NCI-H128 (cell line): Measurements from ENCODE around the gene TRIM26.
"Not testable (repeated sequence)": the region's sequence is repeated elsewhere in the genome, so short reads cannot be mapped to it uniquely, and the experiment has no call there.

Experiments used
- DNase-seq: peaks from one replicate; lab custom pipeline; 2025; ENCODE audit not compliant: unreplicated experiment; lab: John Stamatoyannopoulos, UW

The TRIM26 gene

DNA sequence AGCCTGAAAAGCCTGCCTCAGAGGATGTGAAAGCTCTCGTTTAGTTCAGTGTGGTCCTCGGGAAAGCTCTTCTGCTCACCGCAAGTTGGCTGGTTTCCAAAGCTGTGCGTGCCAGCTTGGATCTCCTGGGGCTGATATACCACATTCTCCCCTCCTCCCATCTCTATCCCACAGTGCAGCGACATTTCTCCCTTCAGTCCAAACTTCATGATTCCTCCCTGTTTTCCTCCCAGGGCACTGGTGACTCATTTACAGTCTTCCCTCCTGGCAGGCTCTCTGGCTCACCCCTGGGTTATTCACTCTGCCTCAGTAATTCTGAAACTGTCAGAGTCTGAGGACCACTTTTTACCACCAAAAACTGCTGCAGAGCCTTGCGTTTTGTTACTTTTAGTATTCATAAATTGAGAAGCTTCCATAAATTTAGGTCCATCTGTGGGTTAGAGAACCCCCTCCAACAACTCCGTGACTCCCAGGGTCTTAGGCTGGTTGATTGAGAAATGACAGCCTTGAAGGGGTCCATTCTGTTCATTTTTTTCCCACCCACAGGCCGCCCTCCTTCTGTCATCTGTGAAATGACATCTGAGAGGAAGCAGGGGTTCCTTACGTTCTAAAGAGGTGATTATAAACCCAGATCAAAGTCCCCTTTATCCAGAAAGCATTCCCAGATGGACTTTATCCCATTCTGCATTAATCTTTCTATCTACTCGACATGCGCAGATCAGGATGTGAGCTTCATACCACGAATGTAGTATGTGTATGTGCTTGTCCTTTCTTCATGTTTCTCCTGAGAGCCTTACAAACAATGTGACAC is 58.3 kb downstream of the TRIM26 start:
- DNase-seq: no peak

DNA sequence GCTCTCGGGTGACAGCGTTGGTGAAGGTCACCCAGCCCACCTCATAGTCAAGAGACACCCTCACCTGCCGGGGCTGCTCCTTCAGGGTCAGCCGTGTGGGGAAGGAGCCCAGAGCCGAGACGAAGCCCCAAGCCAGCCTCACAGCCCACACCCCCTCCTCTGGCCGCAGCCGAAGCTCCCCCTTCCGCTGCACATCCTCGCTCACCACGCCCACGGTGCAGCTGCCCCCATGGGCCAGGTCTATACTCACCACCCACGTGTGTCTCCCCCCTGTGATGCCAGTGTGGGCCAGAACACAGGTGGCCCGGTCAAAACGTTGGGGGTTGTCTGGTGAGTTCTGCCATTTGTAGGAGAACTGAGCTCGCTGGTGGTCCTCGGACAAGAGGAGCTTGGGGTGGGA is 59.1 kb downstream of the TRIM26 start:
- DNase-seq: no peak

DNA sequence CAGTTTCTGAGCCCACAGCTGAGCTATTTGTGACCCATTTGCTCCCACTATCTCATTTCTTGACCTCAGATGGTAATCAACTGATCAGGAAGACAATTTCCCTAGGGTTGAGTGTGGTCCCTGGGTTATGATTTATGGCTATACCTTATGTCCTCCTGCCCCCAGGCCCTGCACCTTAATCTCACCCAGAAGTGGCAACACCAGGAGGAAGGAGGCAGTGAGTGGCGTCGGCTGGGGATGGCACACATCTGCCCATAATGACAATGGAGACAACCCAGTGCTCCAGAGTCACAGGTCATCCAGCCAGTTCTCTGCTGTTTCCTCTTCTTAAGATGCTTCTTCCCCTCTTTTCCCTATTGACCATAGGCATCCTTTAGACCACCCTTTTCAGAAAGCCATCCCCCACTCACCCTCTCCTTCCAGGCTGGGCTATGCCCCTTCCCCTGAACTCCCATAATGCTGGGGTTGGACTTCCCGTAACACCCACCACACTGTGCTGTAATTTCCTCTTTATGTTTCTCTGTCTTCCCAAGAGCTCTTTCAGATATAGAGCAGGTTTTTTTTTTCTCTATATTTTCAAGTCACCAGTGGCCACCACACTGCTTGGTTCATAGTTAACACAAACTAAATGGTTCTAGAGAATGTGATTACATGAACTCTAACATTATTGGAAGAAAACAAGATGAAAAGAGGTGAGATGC is 60.1 kb downstream of the TRIM26 start:
- DNase-seq: no peak

DNA sequence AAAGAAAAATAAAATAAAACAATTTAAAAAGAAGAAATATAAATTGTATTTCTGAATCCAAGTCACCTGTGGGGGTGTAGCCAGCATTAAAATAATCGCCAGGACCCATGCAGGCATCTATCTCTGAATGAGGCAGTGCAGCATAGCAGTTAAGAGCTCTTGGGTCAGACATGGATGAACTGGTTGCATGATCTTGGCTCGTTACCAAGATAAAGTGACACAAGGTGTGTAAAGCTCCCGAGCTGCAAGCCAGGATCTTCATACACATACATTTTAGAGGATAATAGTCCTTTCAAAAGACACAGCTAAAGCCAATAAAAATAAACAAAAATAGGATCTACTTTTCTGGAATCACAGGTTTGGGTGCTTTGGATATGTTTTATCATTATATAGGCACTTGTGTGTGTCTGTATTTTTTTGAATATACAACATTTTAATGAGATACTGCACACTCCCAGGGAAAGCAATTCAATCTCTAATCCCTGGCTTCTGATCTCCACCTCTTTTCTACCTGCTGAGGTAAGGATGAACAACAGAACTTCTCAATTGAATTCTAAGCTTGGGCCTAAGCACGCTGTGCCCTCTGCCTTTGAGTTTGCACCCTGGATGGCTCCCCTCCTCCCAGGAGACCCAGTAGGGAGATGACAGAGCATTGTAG is 61.1 kb downstream of the TRIM26 start:
- no peak for DNase-seq

DNA sequence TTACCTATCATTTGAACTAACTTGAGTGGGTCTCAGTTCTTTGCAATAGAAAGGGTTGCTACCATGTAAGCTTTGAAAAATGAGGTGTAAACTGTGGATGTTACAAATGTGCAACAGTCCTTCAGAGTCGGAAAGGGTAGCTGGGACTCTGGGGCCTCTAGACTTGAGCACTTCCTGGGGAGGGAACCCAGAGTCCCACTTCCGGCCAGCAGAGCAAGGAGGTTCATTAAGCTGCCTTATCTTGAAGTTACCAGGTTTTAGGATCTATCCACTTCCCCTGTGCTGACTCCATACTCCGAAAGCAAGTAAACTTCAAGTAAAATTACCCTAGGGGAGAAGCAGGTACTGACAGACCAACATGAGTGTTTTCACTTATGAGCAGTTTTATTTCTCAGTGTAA is 61.6 kb downstream of the TRIM26 start:
- no peak for DNase-seq

DNA sequence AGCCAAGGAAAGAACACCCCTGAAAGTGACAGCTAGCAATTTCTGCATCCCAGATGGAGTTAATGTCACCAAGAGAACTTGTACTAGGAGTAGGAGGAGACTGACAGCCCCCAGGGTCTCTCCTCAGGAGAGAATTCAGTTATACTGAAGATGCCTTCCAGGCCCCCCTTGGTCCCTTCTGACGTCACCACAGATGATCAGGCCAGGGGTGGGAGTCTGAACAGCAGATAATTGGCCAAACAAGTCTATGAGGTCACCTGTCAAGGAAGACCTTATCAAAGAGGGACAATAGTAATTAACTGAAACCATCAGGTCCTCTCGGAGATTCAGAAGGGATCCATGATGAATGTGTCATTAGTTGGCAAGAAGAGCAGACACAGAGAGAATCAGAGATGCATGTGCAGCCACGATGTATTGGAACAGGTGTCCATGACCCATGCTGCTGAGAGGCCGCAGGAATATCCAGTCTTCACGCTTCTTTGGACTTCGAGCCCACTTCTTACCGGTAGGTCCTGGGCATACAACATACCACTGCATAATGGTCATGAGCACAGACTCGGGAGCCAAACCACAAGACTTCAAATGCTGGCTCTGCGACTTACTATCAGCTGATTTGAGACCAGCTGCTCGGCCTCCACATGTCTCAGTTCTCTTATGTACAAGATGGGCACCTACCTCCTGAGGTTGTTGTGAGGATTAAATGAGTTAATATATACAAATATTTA is 62.4 kb downstream of the TRIM26 start:
- no peak for DNase-seq

DNA sequence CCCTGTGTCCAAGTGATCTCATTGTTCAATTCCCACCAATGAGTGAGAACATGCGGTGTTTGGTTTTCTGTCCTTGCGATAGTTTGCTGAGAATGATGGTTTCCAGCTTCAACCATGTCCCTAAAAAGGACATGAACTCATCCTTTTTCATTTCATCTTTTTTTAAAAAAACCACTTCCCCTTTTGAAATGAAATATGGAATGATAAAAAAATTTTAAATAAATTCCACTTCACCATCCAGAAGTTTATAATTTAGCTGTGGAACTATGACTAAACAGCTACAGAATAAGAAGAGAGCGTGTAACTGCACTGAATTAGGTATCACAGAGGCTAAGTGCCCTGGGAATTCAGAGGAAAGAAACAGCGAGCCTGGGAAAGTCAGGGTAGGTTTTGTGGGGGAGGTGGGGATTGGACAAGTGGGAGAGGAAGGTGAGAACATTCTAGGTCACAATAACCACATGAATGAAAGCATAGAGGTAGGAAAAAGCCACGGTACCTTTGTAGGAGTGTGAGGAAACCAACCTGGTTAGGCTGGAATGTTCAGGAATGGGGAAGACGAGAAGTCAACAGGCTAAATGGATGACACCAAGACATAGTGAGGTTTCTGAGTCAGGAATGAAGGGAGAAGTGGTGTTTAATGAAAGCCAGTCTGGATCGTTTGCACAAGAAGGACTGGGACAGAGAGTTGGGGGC is 63.2 kb downstream of the TRIM26 start:
- no peak for DNase-seq

DNA sequence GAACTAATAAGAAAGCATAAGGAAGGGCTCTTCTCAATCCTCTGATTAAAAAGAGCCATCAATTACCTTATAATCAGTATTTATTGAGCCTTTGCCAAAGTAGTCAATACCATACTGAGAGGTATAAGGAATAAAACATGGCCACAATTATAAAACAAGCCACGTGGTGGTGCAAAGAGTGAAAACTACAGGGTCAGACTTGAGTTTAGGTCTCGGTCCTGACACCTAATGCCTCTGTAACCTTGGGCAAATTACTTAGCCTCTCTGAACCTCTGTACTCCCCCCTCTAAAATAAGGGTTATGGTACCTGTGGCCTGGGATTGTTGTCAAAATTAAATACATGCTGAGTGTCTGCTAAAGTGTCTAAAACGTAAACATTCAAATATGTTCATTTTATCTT is 64.0 kb downstream of the TRIM26 start:
- no peak for DNase-seq

DNA sequence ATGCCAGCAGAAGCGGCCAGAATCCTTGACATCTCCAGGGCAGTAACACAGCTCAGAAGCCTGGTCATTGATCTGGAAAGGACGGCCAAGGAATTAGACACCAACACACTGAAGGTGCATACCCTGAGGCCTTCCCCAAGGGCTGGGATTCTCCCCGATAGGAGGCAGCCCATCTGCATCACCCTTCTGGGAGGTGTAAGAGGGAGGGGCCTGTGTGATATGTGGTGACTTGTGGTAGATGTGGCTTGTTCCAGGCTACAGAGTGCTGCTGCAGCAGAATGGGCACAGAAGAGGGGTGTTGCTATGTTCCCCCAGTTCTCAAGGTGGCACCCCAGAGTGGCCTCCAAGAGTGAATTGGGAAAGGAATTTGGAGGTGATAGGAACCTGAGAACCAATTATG is 66.1 kb downstream of the TRIM26 start:
- no peak for DNase-seq

DNA sequence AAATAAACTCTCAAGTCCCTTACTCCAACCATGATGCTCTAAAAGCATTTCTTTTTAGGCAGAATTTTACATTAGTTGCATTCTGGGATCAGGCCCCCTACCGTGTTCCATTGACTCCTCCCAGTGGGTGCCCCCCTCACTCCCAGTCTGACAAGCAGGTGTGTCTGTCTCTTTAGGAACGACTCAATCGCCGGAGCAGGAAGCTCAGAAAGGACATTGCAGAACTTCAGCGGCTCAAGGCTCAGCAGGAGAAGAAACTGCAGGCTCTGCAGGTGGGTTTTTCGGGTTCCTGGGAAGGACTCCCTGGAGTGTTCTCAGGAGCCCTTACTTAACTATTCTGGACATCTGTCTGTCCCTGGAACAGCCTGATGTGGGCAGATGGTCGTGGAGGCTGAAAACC is 67.4 kb downstream of the TRIM26 start:
- DNase-seq: no peak

DNA sequence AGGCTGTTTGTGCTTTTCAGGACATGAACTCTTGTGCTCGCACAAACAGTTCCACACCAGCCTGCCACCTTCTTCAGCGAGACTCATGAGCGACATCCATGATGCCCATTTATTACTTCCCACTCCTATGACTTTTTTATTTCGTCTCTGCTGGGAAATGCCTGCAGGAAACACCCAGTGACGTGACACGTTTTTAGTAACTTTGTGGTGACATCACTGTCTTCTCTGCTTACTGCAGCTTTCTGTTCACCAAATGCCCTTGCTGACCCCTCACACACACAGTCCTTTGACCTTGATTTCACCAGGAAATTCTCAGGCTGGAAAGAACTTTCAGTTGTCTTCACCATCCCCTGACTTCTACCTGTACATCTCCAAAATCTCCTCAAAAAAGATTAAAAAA is 68.4 kb downstream of the TRIM26 start:
- no peak for DNase-seq

DNA sequence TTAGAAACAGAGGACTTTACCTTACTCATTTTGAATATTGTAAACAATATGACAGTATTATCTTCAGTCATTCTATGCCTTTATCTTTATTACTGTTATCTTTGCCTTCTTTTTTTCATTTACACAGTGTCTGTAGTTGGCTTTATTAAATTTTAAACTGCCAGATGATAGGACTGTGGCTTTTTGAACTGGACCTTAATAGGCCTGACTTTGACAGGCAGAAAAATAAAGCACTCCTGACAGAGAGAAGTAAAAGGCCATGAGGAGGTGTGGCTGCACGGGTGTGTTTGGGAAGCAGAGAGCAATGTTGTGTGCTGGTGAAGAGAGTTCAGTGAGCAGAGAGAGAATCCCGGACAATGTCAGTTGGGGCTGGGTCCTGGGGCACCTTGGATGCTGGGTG is 69.4 kb downstream of the TRIM26 start:
- DNase-seq: no peak

DNA sequence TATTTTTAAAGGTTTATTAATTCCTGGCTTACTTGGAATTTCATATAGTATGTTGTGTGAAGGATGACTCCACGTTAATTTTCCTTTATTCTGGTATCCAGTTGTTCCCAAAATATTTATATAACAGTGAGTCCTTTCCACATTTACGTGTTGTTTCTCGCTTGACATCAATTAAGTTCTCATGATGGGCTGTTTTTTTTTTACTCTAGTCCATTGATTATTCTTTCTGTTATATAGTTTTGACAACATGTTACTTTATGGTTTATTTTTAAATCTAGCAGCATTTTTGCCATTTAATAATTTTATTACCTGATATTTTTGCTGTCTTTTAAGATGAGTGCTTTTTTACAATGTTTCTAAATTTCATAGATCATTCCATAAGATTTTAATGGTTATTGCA is 70.5 kb downstream of the TRIM26 start:
- no peak for DNase-seq

DNA sequence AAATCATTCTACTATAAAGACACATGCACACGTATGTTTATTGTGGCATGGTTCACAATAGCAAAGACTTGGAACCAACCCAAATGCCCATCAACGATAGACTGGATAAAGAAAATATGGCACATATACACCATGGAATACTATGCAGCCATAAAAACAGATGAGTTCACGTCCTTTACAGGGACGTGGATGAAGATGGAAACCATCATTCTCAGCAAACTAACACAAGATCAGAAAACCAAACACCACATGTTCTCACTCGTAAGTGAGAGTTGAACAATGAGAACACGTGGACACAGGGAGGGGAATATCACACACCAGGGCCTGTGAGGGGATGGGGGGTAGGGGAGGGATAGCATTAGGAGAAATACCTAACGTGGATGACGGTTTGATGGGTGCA is 73.0 kb downstream of the TRIM26 start:
- DNase-seq: not testable (repeated sequence)

DNA sequence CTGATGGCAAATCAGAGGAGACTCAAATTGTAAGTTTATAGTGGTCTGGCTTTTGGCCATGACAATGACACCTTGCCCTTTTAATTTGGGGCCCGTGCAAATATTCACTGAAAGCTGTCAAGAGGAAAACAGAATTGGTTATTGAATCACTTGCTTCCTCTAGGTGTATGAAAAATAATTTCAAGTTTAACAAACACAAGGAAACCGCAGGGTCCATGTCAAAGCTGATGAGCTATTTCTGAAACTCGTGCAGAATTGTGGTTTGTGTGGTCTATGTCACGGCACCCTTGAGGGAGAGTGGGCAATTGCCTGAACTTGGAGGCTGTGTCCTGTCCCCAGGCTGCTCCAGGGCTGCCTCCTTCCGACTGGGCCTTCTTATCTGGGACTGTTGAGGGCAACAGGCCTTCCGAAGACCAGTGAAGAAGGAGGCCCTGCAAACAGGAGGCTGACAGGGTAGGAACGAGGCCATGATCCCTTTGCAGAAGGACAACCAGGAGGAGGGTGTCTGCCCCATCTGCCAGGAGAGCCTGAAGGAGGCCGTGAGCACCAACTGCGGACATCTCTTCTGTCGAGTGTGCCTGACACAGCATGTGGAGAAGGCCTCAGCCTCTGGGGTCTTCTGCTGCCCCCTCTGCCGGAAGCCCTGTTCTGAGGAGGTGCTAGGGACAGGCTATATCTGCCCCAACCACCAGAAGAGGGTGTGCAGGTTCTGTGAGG is 76.5 kb downstream of the TRIM26 start:
- DNase-seq: no peak

DNA sequence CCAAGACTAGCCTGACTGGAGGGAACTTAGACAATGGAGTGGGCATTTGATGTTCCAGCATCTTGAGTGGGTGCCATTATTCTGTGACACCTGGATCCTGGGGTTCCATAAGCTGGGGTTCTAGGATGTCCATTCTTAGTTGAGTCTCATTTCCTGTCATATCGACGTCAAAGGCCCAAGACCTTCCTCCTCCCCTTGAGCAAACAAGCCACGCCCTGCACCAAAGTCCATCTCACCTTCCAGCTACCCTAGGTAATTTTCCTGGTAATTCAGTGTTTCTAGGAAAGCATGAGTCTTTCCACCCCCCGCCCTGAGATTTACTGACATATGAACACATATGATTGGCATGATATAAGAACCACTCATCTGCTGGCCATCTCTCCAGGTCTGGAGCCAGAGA is 77.4 kb downstream of the TRIM26 start, which contains the start of gene TRIM40:
Gene TRIM40 (plus strand): TSS at position 384 of the 400 bp plus-strand sequence. CDS start 897 bp downstream, outside the sequence.
- no peak for DNase-seq

DNA sequence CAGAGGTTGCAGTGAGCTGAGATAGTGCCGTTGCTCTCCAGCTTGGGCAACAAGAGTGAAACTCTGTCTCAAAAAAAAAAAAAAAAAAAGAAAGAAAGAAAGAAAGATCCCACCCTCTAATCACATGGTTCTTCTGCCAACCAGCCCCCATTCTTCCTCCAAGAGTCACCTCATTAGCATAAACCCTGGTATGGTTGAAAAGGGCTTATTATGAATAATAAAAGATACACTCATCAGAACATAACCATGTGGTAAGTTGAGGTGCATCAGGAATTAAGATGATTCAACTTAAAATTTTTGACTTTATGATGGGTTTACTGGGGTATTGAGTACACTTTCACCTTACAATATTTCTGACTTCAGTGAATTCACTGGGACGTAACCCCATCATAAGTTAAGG is 78.1 kb downstream of the TRIM26 start:
- DNase-seq: no peak
